ENCODE measurements around the gene ADAM17. TPM values are rescaled to one million over a fixed set of nuclear protein-coding genes. Genes with fewer than 3 reads are reported as not detected.

The ADAM17 gene
- total RNA-seq, 2 experiments from 2014 or later = 50.5 to 83.3 TPM

- no peaks in the 10 kb centered on the region for H4K20me1 ChIP-seq (ENCODE audit: insufficient read depth, low read length)
- TSS peak; percentile 17 for BruUV-seq (replicated peaks)
- no peaks in the 10 kb centered on the region for H3K9me2 ChIP-seq (ENCODE audit: insufficient read depth, low read length)
- H3K36me3 ChIP-seq (ENCODE audit: insufficient read depth, low read length) = peaks cover 51% of the 10 kb centered on the region
- peak overlapping the region; percentile 50 for H3K4me3 ChIP-seq (ENCODE audit: low read depth, low read length, poor library complexity, severe bottlenecking)
- H3K4me2 ChIP-seq (ENCODE audit: low read length) = peak overlapping the region; percentile 85
- H3K4me1 ChIP-seq (ENCODE audit: insufficient read depth, low read length, poor library complexity, severe bottlenecking) = peaks cover 99% of the 10 kb centered on the region
- TF ChIP-seq, protein P1, sequence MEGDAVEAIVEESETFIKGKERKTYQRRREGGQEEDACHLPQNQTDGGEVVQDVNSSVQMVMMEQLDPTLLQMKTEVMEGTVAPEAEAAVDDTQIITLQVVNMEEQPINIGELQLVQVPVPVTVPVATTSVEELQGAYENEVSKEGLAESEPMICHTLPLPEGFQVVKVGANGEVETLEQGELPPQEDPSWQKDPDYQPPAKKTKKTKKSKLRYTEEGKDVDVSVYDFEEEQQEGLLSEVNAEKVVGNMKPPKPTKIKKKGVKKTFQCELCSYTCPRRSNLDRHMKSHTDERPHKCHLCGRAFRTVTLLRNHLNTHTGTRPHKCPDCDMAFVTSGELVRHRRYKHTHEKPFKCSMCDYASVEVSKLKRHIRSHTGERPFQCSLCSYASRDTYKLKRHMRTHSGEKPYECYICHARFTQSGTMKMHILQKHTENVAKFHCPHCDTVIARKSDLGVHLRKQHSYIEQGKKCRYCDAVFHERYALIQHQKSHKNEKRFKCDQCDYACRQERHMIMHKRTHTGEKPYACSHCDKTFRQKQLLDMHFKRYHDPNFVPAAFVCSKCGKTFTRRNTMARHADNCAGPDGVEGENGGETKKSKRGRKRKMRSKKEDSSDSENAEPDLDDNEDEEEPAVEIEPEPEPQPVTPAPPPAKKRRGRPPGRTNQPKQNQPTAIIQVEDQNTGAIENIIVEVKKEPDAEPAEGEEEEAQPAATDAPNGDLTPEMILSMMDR (conservative IDR thresholded peaks at IDR 0.05; ENCODE audit: low read length) = no peak
- no peak for TF ChIP-seq EZH2phosphoT487 (IDR thresholded peaks at IDR 0.05; ENCODE audit: borderline replicate concordance, low read depth, low read length)
- peak overlapping the region; percentile 97 for H3K27ac ChIP-seq (ENCODE audit: low read depth, low read length, poor library complexity, severe bottlenecking)
- peak; percentile 38 for DNase-seq (ENCODE audit: low spot score)
- intact Hi-C loops (cut with micrococcal nuclease; ENCODE audit: unreplicated experiment) = loop anchor here (10.0 kb wide), 1 partner anchor 959 kb away; no protein-coding TSS in a partner anchor
- ChIA-PET POLR2A (interaction anchor here (0.5 to 5.6 kb wide), 3 partner anchors 11 to 94 kb away, joined by 3 to 50 read pairs (median 4); partner anchors contain the start of gene ADAM17), CTCF (ENCODE audit: unreplicated experiment) (interaction anchor here (1.5 kb wide), 1 partner anchor 64 kb away, joined by 3 read pairs; no protein-coding TSS in a partner anchor)
- H3K9me3 ChIP-seq (ENCODE audit: low read length) = no peaks in the 10 kb centered on the region
- H2AFZ ChIP-seq (ENCODE audit: low read length) = no peak overlapping the region
- peaks cover 99% of the 10 kb centered on the region for H3K79me2 ChIP-seq (ENCODE audit: insufficient read depth, low read depth, low read length)
Measured at GRCh38 chr2:9543557-9543956, 12.1 kb downstream of the ADAM17 start.

DNA sequence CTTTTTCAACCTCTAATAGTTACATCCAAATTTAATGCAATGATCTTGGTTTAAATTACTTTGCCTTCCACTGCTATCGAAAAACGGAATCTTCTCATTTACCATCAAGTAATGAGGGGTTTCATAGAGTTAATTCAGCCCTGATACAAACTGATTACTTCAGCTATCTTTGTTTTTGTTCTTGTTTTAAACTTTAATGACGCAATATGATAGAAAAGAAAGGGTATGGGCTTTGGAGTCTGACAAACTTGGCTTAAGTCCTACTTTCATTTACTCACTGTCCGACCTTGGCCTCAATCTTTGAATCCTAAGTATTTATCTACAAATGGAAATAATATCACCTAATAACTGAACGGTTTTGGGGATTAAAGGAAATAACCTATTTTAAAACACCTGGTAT, 16.1 kb downstream of the ADAM17 start:
- ChIA-PET CTCF (ENCODE audit: unreplicated experiment) (no interaction called here), POLR2A (interaction anchor here (0.7 to 2.9 kb wide), 4 partner anchors 9 to 105 kb away, joined by 3 to 33 read pairs (median 4); no protein-coding TSS in a partner anchor)
- H4K20me1 ChIP-seq (ENCODE audit: insufficient read depth, low read length) = no peaks in the 10 kb centered on the region
- peaks cover 75% of the 10 kb centered on the region for H3K36me3 ChIP-seq (ENCODE audit: insufficient read depth, low read length)
- no peak for DNase-seq (ENCODE audit: low spot score)
- H3K79me2 ChIP-seq (ENCODE audit: insufficient read depth, low read depth, low read length) = peaks cover 96% of the 10 kb centered on the region
- BruUV-seq (replicated peaks) = no TSS peak
- H3K9me3 ChIP-seq (ENCODE audit: low read length) = no peaks in the 10 kb centered on the region
- TF ChIP-seq, protein P1 (conservative IDR thresholded peaks at IDR 0.05; ENCODE audit: low read length) = no peak
- no peak for TF ChIP-seq EZH2phosphoT487 (IDR thresholded peaks at IDR 0.05; ENCODE audit: borderline replicate concordance, low read depth, low read length)
- no peaks in the 10 kb centered on the region for H3K9me2 ChIP-seq (ENCODE audit: insufficient read depth, low read length)
- H3K4me2 ChIP-seq (ENCODE audit: low read length) = peak overlapping the region; percentile 63
- peak overlapping the region; percentile 97 for H3K27ac ChIP-seq (ENCODE audit: low read depth, low read length, poor library complexity, severe bottlenecking)
- H3K4me3 ChIP-seq (ENCODE audit: low read depth, low read length, poor library complexity, severe bottlenecking) = peak overlapping the region; percentile 31
- H3K4me1 ChIP-seq (ENCODE audit: insufficient read depth, low read length, poor library complexity, severe bottlenecking) = peaks cover 90% of the 10 kb centered on the region
- intact Hi-C loops (cut with micrococcal nuclease; ENCODE audit: unreplicated experiment) = no loop called here
- no peak overlapping the region for H2AFZ ChIP-seq (ENCODE audit: low read length)

DNA sequence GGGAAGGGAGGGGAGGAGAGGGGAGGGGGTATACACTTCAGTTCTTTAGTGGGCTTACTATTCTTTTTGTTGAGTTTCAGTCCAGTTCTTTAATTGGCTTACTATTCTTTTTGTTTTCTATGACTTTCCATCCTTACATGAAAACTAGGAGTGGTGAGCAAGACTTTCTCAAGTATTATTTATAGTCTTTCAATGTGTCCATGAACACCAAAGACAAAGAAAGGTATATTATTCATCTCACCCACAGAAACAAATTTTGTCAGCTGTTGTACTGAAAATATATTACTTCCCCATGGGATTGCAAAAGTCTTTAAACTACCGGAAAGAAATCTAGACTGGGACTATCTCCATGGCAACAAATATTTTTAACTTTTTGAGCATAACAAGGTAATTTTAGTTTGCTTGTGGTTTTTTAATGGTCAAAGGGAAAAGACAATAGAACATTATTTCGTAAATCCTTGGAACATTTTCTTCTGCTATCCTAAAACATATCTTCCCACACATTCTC, 17.6 kb downstream of the ADAM17 start:
- H3K36me3 ChIP-seq (ENCODE audit: insufficient read depth, low read length) = peaks cover 86% of the 10 kb centered on the region
- H3K4me3 ChIP-seq (ENCODE audit: low read depth, low read length, poor library complexity, severe bottlenecking) = peak overlapping the region; percentile 28
- no peaks in the 10 kb centered on the region for H4K20me1 ChIP-seq (ENCODE audit: insufficient read depth, low read length)
- H3K9me3 ChIP-seq (ENCODE audit: low read length) = no peaks in the 10 kb centered on the region
- CTCF ChIA-PET (ENCODE audit: unreplicated experiment) = no interaction called here
- H3K79me2 ChIP-seq (ENCODE audit: insufficient read depth, low read depth, low read length) = peaks cover 82% of the 10 kb centered on the region
- H3K27ac ChIP-seq (ENCODE audit: low read depth, low read length, poor library complexity, severe bottlenecking) = peak overlapping the region; percentile 97
- peak overlapping the region; percentile 62 for H3K4me2 ChIP-seq (ENCODE audit: low read length)
- POLR2A ChIA-PET = interaction anchor here (0.8 to 2.9 kb wide), 6 partner anchors 11 to 114 kb away, joined by 3 to 33 read pairs (median 3); no protein-coding TSS in a partner anchor
- H2AFZ ChIP-seq (ENCODE audit: low read length) = no peak overlapping the region
- DNase-seq (ENCODE audit: low spot score) = peak; percentile 40
- intact Hi-C loops (cut with micrococcal nuclease; ENCODE audit: unreplicated experiment) = no loop called here
- H3K4me1 ChIP-seq (ENCODE audit: insufficient read depth, low read length, poor library complexity, severe bottlenecking) = peaks cover 75% of the 10 kb centered on the region
- BruUV-seq (replicated peaks) = no TSS peak
- TF ChIP-seq, protein P1 (conservative IDR thresholded peaks at IDR 0.05; ENCODE audit: low read length) = no peak
- no peak for TF ChIP-seq EZH2phosphoT487 (IDR thresholded peaks at IDR 0.05; ENCODE audit: borderline replicate concordance, low read depth, low read length)
- H3K9me2 ChIP-seq (ENCODE audit: insufficient read depth, low read length) = no peaks in the 10 kb centered on the region

Measured in OCI-LY7 (cell line).